ENCODE data around the gene UGT1A8.
"Not testable (repeated sequence)": the region's sequence is repeated elsewhere in the genome, so short reads cannot be mapped to it uniquely, and the experiment has no call there.

Gene UGT1A8

GRCh38 chr2:233604826-233605225 is 12.6 kb upstream of the UGT1A8 start:
- H3K36me3 Mint-ChIP-seq (ENCODE audit: low read depth) = no peaks in the 10 kb centered on the region
- H3K4me3 Mint-ChIP-seq = no peak overlapping the region
- no peak overlapping the region for H3K27ac Mint-ChIP-seq
- no peaks in the 10 kb centered on the region for H3K9me3 Mint-ChIP-seq
- peaks cover 23% of the 10 kb centered on the region for H3K27me3 Mint-ChIP-seq (ENCODE audit: low read depth)
- H3K4me1 Mint-ChIP-seq (ENCODE audit: low read depth) = no peaks in the 10 kb centered on the region
- no peak for DNase-seq (ENCODE audit: low spot score)

DNA sequence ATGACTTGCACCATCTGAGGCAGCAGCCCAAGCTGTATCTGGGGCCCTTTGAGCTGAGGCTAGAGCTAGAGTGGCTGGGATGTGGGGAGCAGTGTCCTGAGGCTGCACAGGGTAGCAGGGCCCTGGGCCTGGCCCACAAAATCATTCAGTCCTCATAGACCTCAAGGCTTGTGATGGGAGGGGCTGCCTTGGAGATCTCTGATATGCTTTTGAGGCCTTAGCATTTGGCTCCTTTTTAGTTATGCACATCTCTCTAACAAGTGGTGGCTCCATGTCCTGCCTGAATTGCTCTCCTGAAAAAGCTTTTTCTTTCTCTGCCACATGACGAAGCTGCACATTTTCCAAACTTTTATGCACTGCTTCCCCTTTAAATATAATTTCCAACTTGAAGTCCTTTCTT is 11.8 kb upstream of the UGT1A8 start:
- Mint-ChIP-seq H3K27ac (no peak overlapping the region), H3K36me3 (ENCODE audit: low read depth) (no peaks in the 10 kb centered on the region), H3K4me3 (no peak overlapping the region), H3K4me1 (ENCODE audit: low read depth) (no peaks in the 10 kb centered on the region), H3K9me3 (no peaks in the 10 kb centered on the region), H3K27me3 (ENCODE audit: low read depth) (peaks cover 16% of the 10 kb centered on the region)
- no peak for DNase-seq (ENCODE audit: low spot score)

DNA sequence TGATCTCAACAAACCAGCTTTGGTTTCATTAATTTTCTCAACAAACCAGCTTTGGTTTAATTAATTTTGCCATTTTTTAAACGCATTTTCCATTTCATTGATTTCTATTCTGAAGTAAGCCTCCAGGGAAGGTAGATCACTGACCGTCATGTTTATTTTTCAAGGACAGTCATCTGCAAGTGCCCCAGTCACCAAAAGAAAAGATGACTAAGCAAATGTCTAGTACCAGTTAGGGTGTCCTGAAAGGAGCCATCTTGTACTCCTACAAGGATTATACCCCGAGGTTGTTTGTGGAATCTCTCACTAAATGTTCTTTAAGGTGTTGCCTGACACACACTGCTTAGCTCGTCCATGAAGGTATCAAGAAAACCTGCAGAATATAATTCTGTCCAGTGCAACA is 6.1 kb upstream of the UGT1A8 start:
- Mint-ChIP-seq H3K4me1 (ENCODE audit: low read depth) (no peaks in the 10 kb centered on the region), H3K9me3 (peaks cover 3% of the 10 kb centered on the region), H3K36me3 (ENCODE audit: low read depth) (no peaks in the 10 kb centered on the region), H3K27me3 (ENCODE audit: low read depth) (peaks cover 22% of the 10 kb centered on the region), H3K4me3 (no peak overlapping the region), H3K27ac (no peak overlapping the region)
- no peak for DNase-seq (ENCODE audit: low spot score)

DNA sequence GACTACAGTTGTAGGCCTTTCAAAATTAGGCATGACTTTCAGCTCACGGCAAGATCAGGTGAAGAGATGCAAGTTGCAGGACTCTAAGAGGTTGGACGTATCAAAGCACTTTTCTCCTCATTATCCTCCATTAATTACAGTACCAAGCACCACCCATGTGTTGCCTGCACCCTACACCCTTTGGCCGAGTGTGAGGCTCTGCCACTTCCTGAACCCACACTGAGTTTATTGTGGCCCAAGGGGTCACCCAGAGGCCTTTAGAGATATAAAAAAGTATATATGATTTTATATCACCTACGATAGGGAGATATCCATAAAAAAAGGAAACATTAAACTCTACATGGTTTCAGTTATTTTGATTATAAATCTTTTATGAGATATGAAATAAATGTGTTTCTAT is 2.8 kb downstream of the UGT1A8 start:
- no peaks in the 10 kb centered on the region for H3K9me3 Mint-ChIP-seq
- H3K4me1 Mint-ChIP-seq (ENCODE audit: low read depth) = no peaks in the 10 kb centered on the region
- no peak overlapping the region for H3K27ac Mint-ChIP-seq
- no peak overlapping the region for H3K4me3 Mint-ChIP-seq
- peaks cover 23% of the 10 kb centered on the region for H3K27me3 Mint-ChIP-seq (ENCODE audit: low read depth)
- DNase-seq (ENCODE audit: low spot score) = no peak
- no peaks in the 10 kb centered on the region for H3K36me3 Mint-ChIP-seq (ENCODE audit: low read depth)

DNA sequence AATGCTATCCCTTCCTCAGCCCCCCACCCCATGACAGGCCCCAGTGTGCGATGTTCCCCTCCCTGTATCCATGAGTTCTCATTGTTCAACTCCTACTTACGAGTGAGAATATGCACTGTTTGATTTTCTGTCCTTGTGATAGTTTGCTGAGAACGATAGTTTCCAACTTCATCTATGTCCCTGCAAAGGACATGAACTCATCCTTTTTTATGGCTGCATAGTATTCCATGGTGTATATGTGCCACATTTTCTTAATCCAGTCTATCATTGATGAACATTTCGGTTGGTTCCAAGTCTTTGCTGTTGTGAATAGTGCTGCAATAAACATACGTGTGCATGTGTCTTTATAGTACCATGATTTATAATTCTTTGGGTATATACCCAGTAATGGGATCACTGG is 4.4 kb downstream of the UGT1A8 start:
- not testable (repeated sequence) for H3K4me1 Mint-ChIP-seq (ENCODE audit: low read depth); H3K36me3 Mint-ChIP-seq (ENCODE audit: low read depth); DNase-seq (ENCODE audit: low spot score); H3K9me3 Mint-ChIP-seq; H3K27ac Mint-ChIP-seq; H3K4me3 Mint-ChIP-seq
- H3K27me3 Mint-ChIP-seq (ENCODE audit: low read depth) = peaks cover 16% of the 10 kb centered on the region

- H3K9me3 Mint-ChIP-seq = no peaks in the 10 kb centered on the region
- no peak overlapping the region for H3K27ac Mint-ChIP-seq
- H3K27me3 Mint-ChIP-seq (ENCODE audit: low read depth) = peaks cover 22% of the 10 kb centered on the region
- no peak overlapping the region for H3K4me3 Mint-ChIP-seq
- no peak for DNase-seq (ENCODE audit: low spot score)
- no peaks in the 10 kb centered on the region for H3K4me1 Mint-ChIP-seq (ENCODE audit: low read depth)
- no peaks in the 10 kb centered on the region for H3K36me3 Mint-ChIP-seq (ENCODE audit: low read depth)
Measured at GRCh38 chr2:233627331-233628025, 10.0 kb downstream of the UGT1A8 start.

GRCh38 chr2:233636306-233636705 is 18.9 kb downstream of the UGT1A8 start, which contains the start of gene UGT1A10:
UGT1A10 (plus strand) TSS chr2:233636448; CDS start chr2:233636523, 75 bp downstream.
- not testable (repeated sequence) for DNase-seq (ENCODE audit: low spot score); H3K4me3 Mint-ChIP-seq; H3K27me3 Mint-ChIP-seq (ENCODE audit: low read depth); H3K27ac Mint-ChIP-seq; H3K4me1 Mint-ChIP-seq (ENCODE audit: low read depth); H3K9me3 Mint-ChIP-seq; H3K36me3 Mint-ChIP-seq (ENCODE audit: low read depth)

DNA sequence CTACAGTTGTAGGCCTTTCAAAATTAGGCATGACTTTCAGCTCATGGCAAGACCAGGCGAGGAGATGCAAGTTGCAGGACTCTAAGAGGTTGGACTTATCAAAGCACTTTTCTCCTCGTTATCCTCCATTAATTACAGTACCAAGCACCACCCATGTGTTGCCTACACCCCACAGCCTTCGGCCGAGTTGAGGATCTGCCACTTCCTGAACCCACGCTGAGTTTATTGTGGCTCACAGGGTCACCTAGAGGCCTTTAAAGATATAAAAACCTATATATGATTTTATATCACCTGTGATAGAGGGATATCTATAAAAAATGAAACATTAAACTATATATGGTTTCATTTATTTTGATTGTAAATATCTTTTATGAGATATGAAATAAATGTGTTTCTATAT is 21.4 kb downstream of the UGT1A8 start:
- no peaks in the 10 kb centered on the region for H3K9me3 Mint-ChIP-seq
- H3K4me3 Mint-ChIP-seq = no peak overlapping the region
- no peaks in the 10 kb centered on the region for H3K4me1 Mint-ChIP-seq (ENCODE audit: low read depth)
- no peaks in the 10 kb centered on the region for H3K36me3 Mint-ChIP-seq (ENCODE audit: low read depth)
- H3K27me3 Mint-ChIP-seq (ENCODE audit: low read depth) = peaks cover 6% of the 10 kb centered on the region
- H3K27ac Mint-ChIP-seq = no peak overlapping the region
- DNase-seq (ENCODE audit: low spot score) = no peak

- Mint-ChIP-seq H3K27ac (no peak overlapping the region), H3K36me3 (ENCODE audit: low read depth) (no peaks in the 10 kb centered on the region), H3K4me1 (ENCODE audit: low read depth) (no peaks in the 10 kb centered on the region), H3K4me3 (no peak overlapping the region), H3K27me3 (ENCODE audit: low read depth) (peaks cover 4% of the 10 kb centered on the region), H3K9me3 (peaks cover 5% of the 10 kb centered on the region)
- no peak for DNase-seq (ENCODE audit: low spot score)
Measured at GRCh38 chr2:233639860-233640259, 22.4 kb downstream of the UGT1A8 start.

DNA sequence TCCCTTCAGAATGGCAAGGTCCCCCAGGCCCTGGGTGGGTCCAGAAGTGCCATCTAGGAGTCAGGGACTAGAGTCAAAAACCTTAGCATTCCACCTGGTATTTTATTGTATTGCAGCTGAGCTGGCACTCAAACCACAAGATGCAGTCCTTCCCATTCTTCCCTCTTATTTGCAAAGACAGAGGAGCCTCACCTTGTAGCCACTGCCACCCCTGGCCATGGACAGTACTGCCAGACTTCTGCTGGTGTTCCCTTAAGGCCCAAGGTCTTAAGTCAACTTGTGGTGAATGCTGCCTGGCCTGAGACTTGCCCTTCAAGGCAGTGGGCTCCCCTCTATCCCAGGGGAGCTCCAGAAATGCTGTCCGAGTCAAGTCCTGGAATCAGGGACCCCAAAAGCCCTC is 25.7 kb downstream of the UGT1A8 start:
- no peak overlapping the region for H3K4me3 Mint-ChIP-seq
- H3K4me1 Mint-ChIP-seq (ENCODE audit: low read depth) = no peaks in the 10 kb centered on the region
- peaks cover 7% of the 10 kb centered on the region for H3K27me3 Mint-ChIP-seq (ENCODE audit: low read depth)
- no peaks in the 10 kb centered on the region for H3K36me3 Mint-ChIP-seq (ENCODE audit: low read depth)
- DNase-seq (ENCODE audit: low spot score) = no peak
- no peak overlapping the region for H3K27ac Mint-ChIP-seq
- H3K9me3 Mint-ChIP-seq = peaks cover 29% of the 10 kb centered on the region

DNA sequence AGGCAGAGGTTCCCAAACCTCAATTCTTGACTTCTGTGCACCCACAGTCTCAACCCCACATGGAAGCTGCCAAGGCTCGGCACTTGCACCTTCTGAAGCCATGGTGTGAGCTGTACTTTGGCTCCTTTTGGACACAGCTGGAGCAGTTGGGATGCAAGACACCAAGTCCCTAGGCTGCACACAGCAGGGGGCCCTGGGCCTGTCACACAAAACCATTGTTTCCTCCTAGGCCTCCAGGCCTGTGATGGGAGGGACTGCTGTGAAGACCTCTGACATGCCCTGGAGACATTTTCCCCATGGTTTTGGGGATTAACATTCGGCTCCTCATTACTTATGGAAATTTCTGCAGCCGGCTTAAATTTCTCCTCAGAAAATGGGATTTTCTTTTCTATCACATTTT is 28.6 kb downstream of the UGT1A8 start:
- not testable (repeated sequence) for H3K4me3 Mint-ChIP-seq; H3K36me3 Mint-ChIP-seq (ENCODE audit: low read depth); H3K27me3 Mint-ChIP-seq (ENCODE audit: low read depth); H3K4me1 Mint-ChIP-seq (ENCODE audit: low read depth); H3K27ac Mint-ChIP-seq; DNase-seq (ENCODE audit: low spot score)
- H3K9me3 Mint-ChIP-seq = peaks cover 29% of the 10 kb centered on the region

- no peaks in the 10 kb centered on the region for H3K4me1 Mint-ChIP-seq (ENCODE audit: low read depth)
- peaks cover 25% of the 10 kb centered on the region for H3K27me3 Mint-ChIP-seq (ENCODE audit: low read depth)
- H3K36me3 Mint-ChIP-seq (ENCODE audit: low read depth) = no peaks in the 10 kb centered on the region
- H3K4me3 Mint-ChIP-seq = no peak overlapping the region
- DNase-seq (ENCODE audit: low spot score) = no peak
- no peak overlapping the region for H3K27ac Mint-ChIP-seq
- peaks cover 16% of the 10 kb centered on the region for H3K9me3 Mint-ChIP-seq
Measured at GRCh38 chr2:233650981-233651380, 33.5 kb downstream of the UGT1A8 start.

DNA sequence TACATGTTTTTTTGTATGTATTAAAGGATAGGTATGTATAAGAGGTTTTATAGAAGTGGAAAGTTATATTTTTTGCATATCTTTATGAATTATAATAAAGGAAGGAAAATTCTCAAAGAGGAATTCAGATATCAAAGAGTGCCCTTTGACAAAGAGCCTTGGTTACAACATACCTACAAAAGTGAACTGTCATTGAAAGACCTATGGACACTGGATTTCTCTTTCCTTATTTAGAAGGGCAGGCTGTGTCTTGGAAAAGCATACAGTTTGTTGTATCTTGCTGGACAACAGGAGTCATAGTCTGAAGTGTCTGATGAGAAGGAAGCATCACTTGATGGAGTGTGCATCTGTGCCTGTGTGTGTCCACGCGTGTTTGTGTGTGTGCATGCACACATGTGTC is 34.0 kb downstream of the UGT1A8 start:
- no peak overlapping the region for H3K4me3 Mint-ChIP-seq
- H3K27ac Mint-ChIP-seq = no peak overlapping the region
- H3K9me3 Mint-ChIP-seq = peaks cover 14% of the 10 kb centered on the region
- DNase-seq (ENCODE audit: low spot score) = no peak
- H3K36me3 Mint-ChIP-seq (ENCODE audit: low read depth) = no peaks in the 10 kb centered on the region
- H3K27me3 Mint-ChIP-seq (ENCODE audit: low read depth) = peaks cover 25% of the 10 kb centered on the region
- no peaks in the 10 kb centered on the region for H3K4me1 Mint-ChIP-seq (ENCODE audit: low read depth)

DNA sequence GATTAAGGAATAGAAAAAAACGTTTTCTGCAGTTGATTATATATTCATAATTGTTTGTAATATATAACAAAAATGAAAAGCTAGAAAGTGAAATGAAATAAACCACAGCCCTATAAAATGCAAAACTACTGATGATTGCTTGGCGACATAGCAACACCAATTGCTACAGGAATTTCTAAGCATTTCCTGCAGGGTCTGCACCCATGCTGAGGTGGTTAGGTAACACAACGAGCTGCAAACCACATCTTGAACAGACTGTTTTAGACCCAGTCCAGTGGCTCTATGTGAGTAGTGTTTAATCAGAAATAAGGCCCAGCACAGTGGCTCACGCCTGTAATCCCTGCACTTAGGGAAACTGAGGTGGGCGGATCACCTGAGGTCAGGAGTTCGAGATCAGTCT is 37.1 kb downstream of the UGT1A8 start:
- Mint-ChIP-seq H3K4me3 (no peak overlapping the region), H3K27ac (no peak overlapping the region), H3K4me1 (ENCODE audit: low read depth) (no peaks in the 10 kb centered on the region), H3K27me3 (ENCODE audit: low read depth) (peaks cover 41% of the 10 kb centered on the region), H3K9me3 (no peaks in the 10 kb centered on the region), H3K36me3 (ENCODE audit: low read depth) (no peaks in the 10 kb centered on the region)
- no peak for DNase-seq (ENCODE audit: low spot score)

DNA sequence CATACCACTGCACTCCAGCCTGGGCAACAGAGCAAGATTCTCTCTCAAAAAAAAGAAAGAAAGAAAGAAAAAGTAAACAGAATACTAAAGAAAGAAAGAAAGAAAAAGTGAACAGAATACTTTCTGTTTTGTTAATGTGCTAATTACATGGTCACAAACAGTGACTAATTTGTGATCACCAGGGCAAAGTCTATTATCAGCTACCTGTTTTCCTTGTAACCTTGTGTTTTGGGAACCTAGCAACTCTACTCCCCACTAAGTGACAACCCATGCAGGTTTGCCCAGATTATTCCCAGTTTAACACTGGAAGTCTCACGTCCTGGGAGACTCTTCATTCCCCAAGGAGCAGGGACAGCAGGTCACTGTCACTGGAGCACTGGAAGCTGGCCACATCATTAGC is 37.6 kb downstream of the UGT1A8 start:
- H3K27ac Mint-ChIP-seq = no peak overlapping the region
- no peaks in the 10 kb centered on the region for H3K9me3 Mint-ChIP-seq
- no peak for DNase-seq (ENCODE audit: low spot score)
- no peaks in the 10 kb centered on the region for H3K4me1 Mint-ChIP-seq (ENCODE audit: low read depth)
- peaks cover 46% of the 10 kb centered on the region for H3K27me3 Mint-ChIP-seq (ENCODE audit: low read depth)
- H3K36me3 Mint-ChIP-seq (ENCODE audit: low read depth) = no peaks in the 10 kb centered on the region
- H3K4me3 Mint-ChIP-seq = no peak overlapping the region

All from T-helper 2 cell treated with Interferon-gamma antibody and Interleukin-4, amounts not matched to agents 5 μg/mL and 100 μg/mL, for 36 hours (primary cell).